Endodermal cell (in vitro differentiated cells): ENCODE data around the gene KRTAP4-8. TPM values are rescaled to one million over a fixed set of nuclear protein-coding genes. Genes with fewer than 3 reads are reported as not detected.

ENCODE experiments used
- DNase-seq: peaks from one replicate; pipeline ENCODE4 v3.0.0-alpha.2; 2017
- H3K27ac ChIP-seq: 2 replicates; pipeline ENCODE4 v1.5.1; 2013; ENCODE audit warnings: mild to moderate bottlenecking, low read depth, low read length, moderate library complexity
- H3K27me3 ChIP-seq: 2 replicates; pipeline ENCODE4 v1.6.1; 2013; ENCODE audit warnings: mild to moderate bottlenecking, low read length, moderate library complexity; ENCODE audit not compliant: insufficient read depth, control insufficient read depth, poor library complexity, severe bottlenecking
- H3K36me3 ChIP-seq: 2 replicates; pipeline ENCODE4 v1.7.0; 2013; ENCODE audit warnings: mild to moderate bottlenecking, low read length, moderate library complexity; ENCODE audit not compliant: control insufficient read depth, insufficient read depth
- H3K4me1 ChIP-seq: one replicate; pipeline ENCODE4 v1.7.0; 2013; ENCODE audit warnings: low read length; ENCODE audit not compliant: control insufficient read depth, insufficient read depth
- H3K4me3 ChIP-seq: 2 replicates; pipeline ENCODE4 v1.5.1; 2013; ENCODE audit warnings: mild to moderate bottlenecking, low read length, moderate library complexity
- H3K9ac ChIP-seq: 2 replicates; pipeline ENCODE4 v1.6.1; 2013; ENCODE audit warnings: mild to moderate bottlenecking, low read length, moderate library complexity; ENCODE audit not compliant: poor library complexity, severe bottlenecking; ENCODE audit errors: extremely low read depth
- H3K9me3 ChIP-seq: 2 replicates; pipeline ENCODE4 v1.6.1; 2013; ENCODE audit warnings: mild to moderate bottlenecking, low read length, moderate library complexity; ENCODE audit not compliant: control insufficient read depth
- H3K27ac Mint-ChIP-seq: 2 replicates; pipeline ENCODE4 v1.8.0; 2020; ENCODE audit warnings: mixed read lengths
- H3K27me3 Mint-ChIP-seq: 2 replicates; pipeline ENCODE4 v1.8.0; 2021; ENCODE audit warnings: mild to moderate bottlenecking, mixed read lengths; ENCODE audit not compliant: insufficient read depth
- H3K36me3 Mint-ChIP-seq: 2 replicates; pipeline ENCODE4 v1.8.0; 2020; ENCODE audit warnings: low read depth, mixed read lengths
- H3K4me1 Mint-ChIP-seq: 2 replicates; pipeline ENCODE4 v1.8.0; 2020; ENCODE audit warnings: mixed read lengths
- H3K4me3 Mint-ChIP-seq: 2 replicates; pipeline ENCODE4 v1.8.0; 2020; ENCODE audit warnings: mild to moderate bottlenecking, moderate library complexity, mixed read lengths
- H3K9me3 Mint-ChIP-seq: 2 replicates; pipeline ENCODE4 v1.8.0; 2020; ENCODE audit warnings: mild to moderate bottlenecking, mixed read lengths
- WGBS, 2 experiments: methylation state at CpG; one replicate each; pipeline versions ENCODE4 v1.1.5 to v1.1.7; 2013; ENCODE audit warnings: missing lambda C conversion rate in 2 of 2, mixed read lengths in 1 of 2; ENCODE audit not compliant: insufficient coverage in 1 of 2, insufficient read length in 1 of 2; 5-methylcytosine and 5-hydroxymethylcytosine counted together
- total RNA-seq, 2 donors: library from RNA; stranded (reverse); fragmentation: NEBNext Ultra II Directional in 1 of 2; extraction: Animal tissue kit (Norgen Biotek cat#: 25700) in 1 of 2; gene quantifications; 2 replicates in 1 of 2; 3 replicates in 1 of 2; pipeline ENCODE4 v1.2.1, GENCODE V29; 2021
- TF ChIP-seq, protein P1 (sequence below): fragments of 200-600 bp; sonication (generic); conservative IDR thresholded peaks from 2 replicates; pipeline ENCODE4 v1.5.0; 2021; ENCODE audit warnings: antibody characterized with exemption, mild to moderate bottlenecking

The KRTAP4-8 gene
- total RNA-seq, 2 donors from 2014 or later, result not detected

DNA sequence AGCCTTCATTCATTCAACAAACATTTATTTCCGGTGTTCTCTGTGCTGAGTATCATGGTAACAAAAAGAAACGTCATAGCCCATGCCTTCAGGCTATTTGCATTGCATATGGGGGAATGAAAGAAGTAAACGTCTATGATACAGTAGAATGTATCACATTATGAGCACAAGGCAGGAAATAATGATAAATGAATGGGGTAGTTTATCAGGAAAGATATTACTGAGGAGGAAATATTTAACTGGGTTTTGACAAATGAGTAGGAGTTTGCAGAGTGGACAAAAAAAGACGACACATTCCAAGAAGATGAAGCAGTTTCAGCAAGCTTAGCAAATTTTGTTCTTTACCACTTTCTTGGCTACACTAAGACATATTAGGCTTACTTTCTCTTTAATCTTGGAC, 15.3 kb downstream of the KRTAP4-8 start:
- no peaks in the 10 kb centered on the region for H3K4me1 ChIP-seq
- Mint-ChIP-seq H3K27me3 (peaks cover 2% of the 10 kb centered on the region), H3K4me3 (no peak overlapping the region), H3K36me3 (no peaks in the 10 kb centered on the region), H3K4me1 (no peaks in the 10 kb centered on the region), H3K9me3 (peaks cover 2% of the 10 kb centered on the region), H3K27ac (no peak overlapping the region)
- no peaks in the 10 kb centered on the region for H3K27me3 ChIP-seq
- 78 to 87% methylated on average over 2 to 4 of the region's 4 CpGs for WGBS, 2 experiments
- H3K36me3 ChIP-seq, result no peaks in the 10 kb centered on the region
- no peaks in the 10 kb centered on the region for H3K9me3 ChIP-seq
- no peak overlapping the region for H3K27ac ChIP-seq
- TF ChIP-seq, protein P1, sequence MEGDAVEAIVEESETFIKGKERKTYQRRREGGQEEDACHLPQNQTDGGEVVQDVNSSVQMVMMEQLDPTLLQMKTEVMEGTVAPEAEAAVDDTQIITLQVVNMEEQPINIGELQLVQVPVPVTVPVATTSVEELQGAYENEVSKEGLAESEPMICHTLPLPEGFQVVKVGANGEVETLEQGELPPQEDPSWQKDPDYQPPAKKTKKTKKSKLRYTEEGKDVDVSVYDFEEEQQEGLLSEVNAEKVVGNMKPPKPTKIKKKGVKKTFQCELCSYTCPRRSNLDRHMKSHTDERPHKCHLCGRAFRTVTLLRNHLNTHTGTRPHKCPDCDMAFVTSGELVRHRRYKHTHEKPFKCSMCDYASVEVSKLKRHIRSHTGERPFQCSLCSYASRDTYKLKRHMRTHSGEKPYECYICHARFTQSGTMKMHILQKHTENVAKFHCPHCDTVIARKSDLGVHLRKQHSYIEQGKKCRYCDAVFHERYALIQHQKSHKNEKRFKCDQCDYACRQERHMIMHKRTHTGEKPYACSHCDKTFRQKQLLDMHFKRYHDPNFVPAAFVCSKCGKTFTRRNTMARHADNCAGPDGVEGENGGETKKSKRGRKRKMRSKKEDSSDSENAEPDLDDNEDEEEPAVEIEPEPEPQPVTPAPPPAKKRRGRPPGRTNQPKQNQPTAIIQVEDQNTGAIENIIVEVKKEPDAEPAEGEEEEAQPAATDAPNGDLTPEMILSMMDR, result no peak
- no peak overlapping the region for H3K9ac ChIP-seq
- no peak overlapping the region for H3K4me3 ChIP-seq
- DNase-seq, result no peak

DNA sequence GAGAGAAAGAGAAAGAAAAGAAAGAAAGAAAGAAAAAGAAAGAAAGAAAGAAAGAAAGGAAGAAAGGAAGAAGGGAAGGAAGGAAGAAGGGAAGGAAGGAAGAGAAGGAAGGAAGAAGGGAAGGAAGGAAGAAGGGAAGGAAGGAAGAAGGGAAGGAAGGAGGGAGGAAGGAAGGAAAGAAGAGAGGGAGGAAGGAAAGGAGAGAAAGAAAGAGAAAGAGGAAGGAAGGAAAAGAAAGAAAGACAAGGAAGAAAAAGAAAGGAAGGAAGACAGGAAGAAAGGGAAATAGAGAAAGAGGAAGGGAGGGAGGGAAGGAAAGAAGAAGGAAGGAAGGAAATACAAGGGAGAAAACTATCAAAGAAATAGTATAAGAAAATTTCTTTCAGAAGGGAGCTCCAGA, 21.2 kb downstream of the KRTAP4-8 start:
- H3K9ac ChIP-seq, result no peak overlapping the region
- H3K27ac ChIP-seq, result no peak overlapping the region
- Mint-ChIP-seq H3K27me3 (peaks cover 5% of the 10 kb centered on the region), H3K36me3 (no peaks in the 10 kb centered on the region), H3K27ac (no peak overlapping the region), H3K4me1 (no peaks in the 10 kb centered on the region), H3K4me3 (no peak overlapping the region), H3K9me3 (no peaks in the 10 kb centered on the region)
- H3K27me3 ChIP-seq, result no peaks in the 10 kb centered on the region
- H3K4me1 ChIP-seq, result no peaks in the 10 kb centered on the region
- TF ChIP-seq, protein P1, result no peak
- no peak overlapping the region for H3K4me3 ChIP-seq
- H3K36me3 ChIP-seq, result no peaks in the 10 kb centered on the region
- no peak for DNase-seq
- H3K9me3 ChIP-seq, result no peaks in the 10 kb centered on the region

DNA sequence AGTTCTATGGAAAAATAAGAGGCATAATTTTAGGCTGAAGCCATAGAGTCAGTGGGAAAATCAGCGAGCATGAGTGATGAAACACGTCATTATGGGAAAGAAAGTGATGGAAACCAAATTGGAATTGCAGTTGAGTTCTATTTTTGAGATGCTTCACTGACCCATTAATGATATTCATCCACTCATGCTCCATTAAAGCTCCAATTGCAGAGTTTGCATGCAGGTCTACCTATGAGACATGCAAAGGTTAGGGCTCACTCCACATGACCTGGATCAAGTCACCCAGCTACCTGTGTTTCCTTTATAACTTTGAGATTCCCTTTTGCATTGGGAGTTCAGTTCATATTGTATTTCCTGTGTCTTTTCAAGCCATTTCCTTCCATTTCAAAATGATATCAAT, 24.3 kb downstream of the KRTAP4-8 start:
- Histone ChIP-seq H3K27me3 (no peaks in the 10 kb centered on the region), H3K4me3 (no peak overlapping the region), H3K27ac (no peak overlapping the region), H3K9me3 (no peaks in the 10 kb centered on the region), H3K9ac (no peak overlapping the region), H3K36me3 (no peaks in the 10 kb centered on the region), H3K4me1 (no peaks in the 10 kb centered on the region)
- H3K4me3 Mint-ChIP-seq, result no peak overlapping the region
- H3K27me3 Mint-ChIP-seq, result peaks cover 5% of the 10 kb centered on the region
- H3K9me3 Mint-ChIP-seq, result no peaks in the 10 kb centered on the region
- no peaks in the 10 kb centered on the region for H3K4me1 Mint-ChIP-seq
- TF ChIP-seq, protein P1, result no peak
- no peaks in the 10 kb centered on the region for H3K36me3 Mint-ChIP-seq
- no peak overlapping the region for H3K27ac Mint-ChIP-seq
- no peak for DNase-seq
- 89 to 95% methylated on average over 2 of the region's 2 CpGs for WGBS, 2 experiments
